Smooth muscle cell (in vitro differentiated cells): ENCODE results near the gene IL20RB. TPM values are rescaled to one million over a fixed set of nuclear protein-coding genes. Genes with fewer than 3 reads are reported as not detected.

Experiments used
- DNase-seq: peaks from one replicate; lab custom pipeline; 2025; ENCODE audit not compliant: unreplicated experiment; lab: John Stamatoyannopoulos, UW
- H2AFZ ChIP-seq: fragments of 200-600 bp; sonication (generic); 2 replicates; pipeline ENCODE4 v1.6.0; 2016; ENCODE audit warnings: antibody characterized with exemption, low read depth, mild to moderate bottlenecking
- H3F3A ChIP-seq: fragments of 200-600 bp; sonication (generic); 2 replicates; pipeline ENCODE4 v1.6.0; 2017; ENCODE audit warnings: antibody characterized with exemption, low read depth
- H3K27ac ChIP-seq: fragments of 200-600 bp; sonication (generic); 2 replicates; pipeline ENCODE4 v1.5.1; 2016; ENCODE audit warnings: low read depth, mild to moderate bottlenecking
- H3K27me3 ChIP-seq: fragments of 200-600 bp; sonication (generic); 2 replicates; pipeline ENCODE4 v1.6.1; 2016; ENCODE audit warnings: low read depth, mild to moderate bottlenecking
- H3K36me3 ChIP-seq: fragments of 200-600 bp; sonication (generic); 2 replicates; pipeline ENCODE4 v1.5.1; 2016; ENCODE audit warnings: low read depth
- H3K4me1 ChIP-seq: fragments of 200-600 bp; sonication (generic); 2 replicates; pipeline ENCODE4 v1.5.1; 2016; ENCODE audit warnings: low read depth
- H3K4me2 ChIP-seq: fragments of 200-600 bp; sonication (generic); 2 replicates; pipeline ENCODE4 v1.6.0; 2016; ENCODE audit warnings: mild to moderate bottlenecking
- H3K4me3 ChIP-seq: fragments of 200-600 bp; sonication (generic); 2 replicates; pipeline ENCODE4 v1.5.1; 2016; ENCODE audit warnings: mild to moderate bottlenecking
- H3K79me2 ChIP-seq: fragments of 200-600 bp; sonication (generic); 2 replicates; pipeline ENCODE4 v1.6.0; 2016; ENCODE audit warnings: low read depth, mild to moderate bottlenecking
- H3K9ac ChIP-seq: fragments of 200-600 bp; sonication (generic); 2 replicates; pipeline ENCODE4 v1.6.0; 2016; ENCODE audit warnings: low read depth
- H3K9me3 ChIP-seq: fragments of 200-600 bp; sonication (generic); replicated peaks from 2 replicates; pipeline ENCODE4 v1.5.1; 2016; ENCODE audit warnings: low read depth
- H4K20me1 ChIP-seq: fragments of 200-600 bp; sonication (generic); 2 replicates; pipeline ENCODE4 v1.6.0; 2016; ENCODE audit warnings: low read depth
- CTCF ChIP-seq: fragments of 200-600 bp; sonication (generic); IDR thresholded peaks from 2 replicates; pipeline ENCODE4 v1.5.1; 2017; ENCODE audit warnings: borderline replicate concordance, mild to moderate bottlenecking, antibody characterized with exemption; ENCODE audit not compliant: insufficient read depth, poor library complexity, severe bottlenecking
- WGBS: methylation state at CpG from one replicate; pipeline ENCODE4 v1.1.7; 2016; ENCODE audit warnings: low lambda C conversion rate; 5-methylcytosine and 5-hydroxymethylcytosine counted together
- polyA plus RNA-seq: library from polyadenylated mRNA; unstranded; fragments of >200 nt; fragmentation: Nextera tagmentation; extraction: Ambion mirVana; gene quantifications from 2 replicates; pipeline ENCODE4 v1.2.1, GENCODE V29; 2016
- total RNA-seq: library from RNA; depleted of rRNA; stranded (reverse); fragments of >200 nt; gene quantifications from 2 replicates; pipeline ENCODE4 v1.2.3, GENCODE V29; 2014

Gene IL20RB
- total and polyA plus RNA-seq, 2 experiments from 2014 or later = 1.7 TPM

DNA sequence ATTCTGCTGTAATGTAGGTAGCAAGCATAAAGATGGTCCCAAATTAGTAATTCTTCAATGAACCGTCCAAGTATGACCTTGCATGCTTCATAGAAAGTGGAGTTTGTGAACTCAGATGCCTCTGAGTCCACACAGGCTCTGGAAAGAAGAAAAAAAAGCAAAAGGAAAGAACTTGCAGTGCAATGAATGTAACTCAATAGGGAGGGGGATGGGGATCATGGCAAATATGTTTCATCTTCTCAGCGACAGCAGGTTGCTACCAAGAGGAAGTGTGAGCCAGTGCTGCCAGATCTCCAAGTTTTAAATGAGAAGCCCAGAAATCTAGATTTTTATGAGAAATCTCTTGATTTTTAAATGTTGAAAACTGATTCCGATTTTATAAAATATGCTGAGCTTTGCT is 50.3 kb downstream of the IL20RB start:
- Histone ChIP-seq H3K79me2 (no peaks in the 10 kb centered on the region), H2AFZ (no peak overlapping the region), H3K36me3 (no peaks in the 10 kb centered on the region), H3K4me1 (no peaks in the 10 kb centered on the region), H3K4me2 (no peak overlapping the region), H3K27me3 (no peaks in the 10 kb centered on the region), H3K27ac (no peak overlapping the region), H3K9me3 (no peaks in the 10 kb centered on the region), H3F3A (no peaks in the 10 kb centered on the region), H4K20me1 (no peaks in the 10 kb centered on the region), H3K9ac (no peak overlapping the region), H3K4me3 (no peak overlapping the region)
- no peak for TF ChIP-seq CTCF
- WGBS = 93% methylated on average over 3 of the region's 3 CpGs
- no peak for DNase-seq

- Histone ChIP-seq H3K9me3 (no peaks in the 10 kb centered on the region), H3K36me3 (no peaks in the 10 kb centered on the region), H3K4me2 (no peak overlapping the region), H3K9ac (no peak overlapping the region), H3K27me3 (no peaks in the 10 kb centered on the region), H4K20me1 (no peaks in the 10 kb centered on the region), H2AFZ (no peak overlapping the region), H3K4me3 (no peak overlapping the region), H3K27ac (no peak overlapping the region), H3F3A (no peaks in the 10 kb centered on the region), H3K4me1 (no peaks in the 10 kb centered on the region), H3K79me2 (no peaks in the 10 kb centered on the region)
- DNase-seq = no peak
- TF ChIP-seq CTCF = no peak
- 94% methylated on average over 4 of the region's 4 CpGs for WGBS
These were observed 51.2 kb downstream of the IL20RB start for GRCh38 chr3:137008976-137009375.

- DNase-seq = no peak
- no peaks in the 10 kb centered on the region for H3F3A ChIP-seq
- no peaks in the 10 kb centered on the region for H3K36me3 ChIP-seq
- 95% methylated on average over 6 of the region's 6 CpGs for WGBS
- no peak overlapping the region for H3K27ac ChIP-seq
- TF ChIP-seq CTCF = no peak
- H4K20me1 ChIP-seq = no peaks in the 10 kb centered on the region
- no peaks in the 10 kb centered on the region for H3K27me3 ChIP-seq
- H3K9me3 ChIP-seq = no peaks in the 10 kb centered on the region
- no peak overlapping the region for H3K4me2 ChIP-seq
- H2AFZ ChIP-seq = no peak overlapping the region
- H3K79me2 ChIP-seq = no peaks in the 10 kb centered on the region
- H3K4me3 ChIP-seq = no peak overlapping the region
- no peaks in the 10 kb centered on the region for H3K4me1 ChIP-seq
- no peak overlapping the region for H3K9ac ChIP-seq
These were observed 52.4 kb downstream of the IL20RB start for GRCh38 chr3:137010137-137010536.

GRCh38 chr3:137011153-137011552 is 53.4 kb downstream of the IL20RB start:
- TF ChIP-seq CTCF = no peak
- Histone ChIP-seq H3K4me2 (no peak overlapping the region), H3K4me3 (no peak overlapping the region), H3K9ac (no peak overlapping the region), H4K20me1 (no peaks in the 10 kb centered on the region), H3K27ac (no peak overlapping the region), H3K9me3 (no peaks in the 10 kb centered on the region), H2AFZ (no peak overlapping the region), H3K36me3 (no peaks in the 10 kb centered on the region), H3F3A (no peaks in the 10 kb centered on the region), H3K79me2 (no peaks in the 10 kb centered on the region), H3K4me1 (no peaks in the 10 kb centered on the region), H3K27me3 (no peaks in the 10 kb centered on the region)
- no peak for DNase-seq
- WGBS = 100% methylated on average over 4 of the region's 4 CpGs
